IMR-90 (cell line): ENCODE results near the gene F12. TPM values are rescaled to one million over a fixed set of nuclear protein-coding genes. Genes with fewer than 3 reads are reported as not detected.

ENCODE experiments used
- ATAC-seq: fragments of 200-7000 bp; cut with Tn5 transposase; 2 replicates; pipeline ENCODE4 v1.9.1; 2020; ENCODE audit warnings: low read depth, mild to moderate bottlenecking, moderate library complexity
- BruUV-seq: library from RNA; stranded (reverse); fragments of 400-500 nt; replicated peaks from 2 replicates; lab custom pipeline; 2021; lab: Mats Ljungman, UMichigan
- CTCF ChIA-PET: fragments of 300-600 bp; formaldehyde crosslinking; extraction: SDS; loops from one replicate; lab custom pipeline; 2021; ENCODE audit warnings: antibody characterized with exemption; lab: Yijun Ruan, JAX
- POLR2A ChIA-PET: fragments of 300-600 bp; sonication (Branson Sonifier 250); formaldehyde crosslinking; loops from one replicate; lab custom pipeline; 2022; ENCODE audit warnings: antibody characterized with exemption; ENCODE audit not compliant: unreplicated experiment; lab: Charles Lee
- DNase-seq: peaks from one replicate; pipeline ENCODE4 v3.0.0; 2013
- H2AFZ ChIP-seq: replicated peaks from 2 replicates; pipeline ENCODE3; 2013; ENCODE audit warnings: low read length, mild to moderate bottlenecking; ENCODE audit not compliant: poor library complexity
- H2AK5ac ChIP-seq: 2 replicates; pipeline ENCODE4 v1.6.1; 2013; ENCODE audit warnings: low read depth, low read length, inconsistent platforms
- H2AK9ac ChIP-seq: replicated peaks from 2 replicates; pipeline ENCODE3; 2013; ENCODE audit warnings: mild to moderate bottlenecking, low read depth, low read length, moderate library complexity; ENCODE audit not compliant: poor library complexity
- H2BK120ac ChIP-seq: 2 replicates; pipeline ENCODE4 v1.6.1; 2013; ENCODE audit warnings: low read depth, low read length, inconsistent platforms
- H2BK15ac ChIP-seq: 3 replicates; pipeline ENCODE4 v1.6.1; 2013; ENCODE audit warnings: low read depth, low read length, inconsistent platforms
- H2BK20ac ChIP-seq: 2 replicates; pipeline ENCODE4 v1.6.1; 2013; ENCODE audit warnings: low read depth, mild to moderate bottlenecking, inconsistent platforms, low read length, moderate library complexity
- H2BK5ac ChIP-seq: 2 replicates; pipeline ENCODE4 v1.6.1; 2013; ENCODE audit warnings: mild to moderate bottlenecking, low read depth, low read length, inconsistent platforms; ENCODE audit not compliant: poor library complexity, severe bottlenecking
- H3K14ac ChIP-seq: replicated peaks from 2 replicates; pipeline ENCODE4 v1.6.1; 2013; ENCODE audit warnings: low read depth, low read length, inconsistent platforms
- H3K18ac ChIP-seq: 2 replicates; pipeline ENCODE4 v1.6.1; 2013; ENCODE audit warnings: low read depth, low read length, control low read depth
- H3K23ac ChIP-seq: 2 replicates; pipeline ENCODE4 v1.6.1; 2013; ENCODE audit warnings: low read depth, low read length, inconsistent platforms
- H3K27ac ChIP-seq: 2 replicates; pipeline ENCODE4 v1.5.1; 2013; ENCODE audit warnings: mild to moderate bottlenecking, control low read depth, low read length; ENCODE audit not compliant: insufficient read depth
- H3K27me3 ChIP-seq: 2 replicates; pipeline ENCODE4 v1.6.1; 2013; ENCODE audit warnings: low read length; ENCODE audit not compliant: control insufficient read depth, insufficient read depth
- H3K36me3 ChIP-seq: 2 replicates; pipeline ENCODE4 v1.6.1; 2013; ENCODE audit warnings: low read length, mixed read lengths; ENCODE audit not compliant: control insufficient read depth, insufficient read depth
- H3K4ac ChIP-seq: 2 replicates; pipeline ENCODE4 v1.6.1; 2013; ENCODE audit warnings: low read depth, low read length, inconsistent platforms
- H3K4me1 ChIP-seq: 2 replicates; pipeline ENCODE4 v1.6.1; 2013; ENCODE audit warnings: low read length, mixed read lengths; ENCODE audit not compliant: control insufficient read depth, insufficient read depth
- H3K4me2 ChIP-seq: 2 replicates; pipeline ENCODE4 v1.6.1; 2013; ENCODE audit warnings: low read depth, mild to moderate bottlenecking, control low read depth, low read length, moderate library complexity
- H3K4me3 ChIP-seq: 2 replicates; pipeline ENCODE4 v1.5.1; 2013; ENCODE audit warnings: low read depth, mild to moderate bottlenecking, control low read depth, low read length, moderate library complexity; ENCODE audit not compliant: insufficient read depth
- H3K56ac ChIP-seq: 2 replicates; pipeline ENCODE4 v1.6.1; 2013; ENCODE audit warnings: low read length, inconsistent platforms; ENCODE audit not compliant: insufficient read depth; ENCODE audit errors: extremely low read depth
- H3K79me1 ChIP-seq, 2 experiments: 2 replicates each; pipeline ENCODE4 v1.6.1; 2013; ENCODE audit warnings: low read length in 2 of 2, inconsistent platforms in 1 of 2, low read depth in 1 of 2
- H3K9ac ChIP-seq: 2 replicates; pipeline ENCODE4 v1.6.1; 2013; ENCODE audit warnings: low read depth, low read length, control low read depth
- H3K9me1 ChIP-seq: 2 replicates; pipeline ENCODE4 v1.6.1; 2013; ENCODE audit warnings: low read length, inconsistent platforms; ENCODE audit not compliant: insufficient read depth
- H3K9me3 ChIP-seq: 2 replicates; pipeline ENCODE4 v1.6.1; 2013; ENCODE audit warnings: low read length; ENCODE audit not compliant: control insufficient read depth, insufficient read depth
- H4K20me1 ChIP-seq: 2 replicates; pipeline ENCODE4 v1.6.1; 2013; ENCODE audit warnings: low read length, inconsistent platforms; ENCODE audit not compliant: insufficient read depth
- H4K5ac ChIP-seq: 2 replicates; pipeline ENCODE4 v1.6.1; 2013; ENCODE audit warnings: mild to moderate bottlenecking, low read depth, low read length, control low read depth
- H4K8ac ChIP-seq, 2 experiments: 2 replicates each; pipeline ENCODE4 v1.6.1; 2013; ENCODE audit warnings: low read depth in 2 of 2, low read length in 2 of 2, control low read depth in 1 of 2, inconsistent platforms in 1 of 2
- H4K91ac ChIP-seq: 2 replicates; pipeline ENCODE4 v1.6.1; 2013; ENCODE audit warnings: low read depth, low read length, inconsistent platforms; ENCODE audit not compliant: insufficient read depth
- BHLHE40 ChIP-seq: fragments of 150-350 bp; IDR thresholded peaks from 2 replicates; pipeline ENCODE4 v1.6.1; 2016; ENCODE audit warnings: mild to moderate bottlenecking, low read depth, low read length
- CEBPB ChIP-seq: IDR thresholded peaks from 2 replicates; pipeline ENCODE4 v1.6.1; 2012; ENCODE audit warnings: low read depth, low read length, improper control_type of control experiment
- CHD1 ChIP-seq: IDR thresholded peaks from 2 replicates; pipeline ENCODE4 v1.6.1; 2012; ENCODE audit warnings: low read depth, low read length, improper control_type of control experiment
- CTCF ChIP-seq: conservative IDR thresholded peaks from 2 replicates; pipeline ENCODE4 v1.5.1; 2012; ENCODE audit warnings: mild to moderate bottlenecking, low read depth, low read length, improper control_type of control experiment
- ELK1 ChIP-seq: fragments of 150-350 bp; IDR thresholded peaks from 2 replicates; pipeline ENCODE4 v1.6.1; 2016; ENCODE audit warnings: low read depth, mild to moderate bottlenecking, low read length, moderate library complexity, borderline replicate concordance
- FOS ChIP-seq: fragments of 150-350 bp; IDR thresholded peaks from 2 replicates; pipeline ENCODE4 v1.6.1; 2016; ENCODE audit warnings: low read depth, low read length
- MAFK ChIP-seq: IDR thresholded peaks from 2 replicates; pipeline ENCODE4 v1.6.1; 2012; ENCODE audit warnings: low read depth, low read length, improper control_type of control experiment
- MAZ ChIP-seq: IDR thresholded peaks from 2 replicates; pipeline ENCODE4 v1.6.1; 2012; ENCODE audit warnings: low read depth, mild to moderate bottlenecking, low read length, improper control_type of control experiment, moderate library complexity, borderline replicate concordance
- MXI1 ChIP-seq: IDR thresholded peaks from 2 replicates; pipeline ENCODE4 v1.6.1; 2012; ENCODE audit warnings: low read depth, mild to moderate bottlenecking, low read length, moderate library complexity, borderline replicate concordance
- NFE2L2 ChIP-seq: fragments of 150-350 bp; IDR thresholded peaks from 2 replicates; pipeline ENCODE4 v1.6.1; 2016; ENCODE audit warnings: low read depth, mild to moderate bottlenecking, low read length
- POLR2A ChIP-seq: IDR thresholded peaks from 2 replicates; pipeline ENCODE4 v1.6.1; 2012; ENCODE audit warnings: mild to moderate bottlenecking, low read depth, low read length
- RAD21 ChIP-seq: IDR thresholded peaks from 2 replicates; pipeline ENCODE4 v1.6.1; 2012; ENCODE audit warnings: low read length, improper control_type of control experiment
- RCOR1 ChIP-seq: IDR thresholded peaks from 2 replicates; pipeline ENCODE4 v1.6.1; 2012; ENCODE audit warnings: mild to moderate bottlenecking, low read length, improper control_type of control experiment; ENCODE audit not compliant: insufficient replicate concordance
- RFX5 ChIP-seq: IDR thresholded peaks from 2 replicates; pipeline ENCODE4 v1.8.0; 2012; ENCODE audit warnings: low read depth, mild to moderate bottlenecking, low read length, moderate library complexity
- SMC3 ChIP-seq: fragments of 150-350 bp; IDR thresholded peaks from 2 replicates; pipeline ENCODE4 v1.6.1; 2016; ENCODE audit warnings: low read depth, mild to moderate bottlenecking, antibody characterized with exemption, low read length, moderate library complexity
- USF2 ChIP-seq: fragments of 150-350 bp; IDR thresholded peaks from 2 replicates; pipeline ENCODE4 v1.6.1; 2017; ENCODE audit warnings: mild to moderate bottlenecking, antibody characterized with exemption, low read length, low read depth
- WGBS, 2 experiments: methylation state at CpG; one replicate each; pipeline versions ENCODE4 v1.1.5 to v1.1.7; 2013; ENCODE audit warnings: missing lambda C conversion rate in 2 of 2; ENCODE audit not compliant: insufficient read length in 1 of 2; ENCODE audit errors: extremely low coverage in 2 of 2; 5-methylcytosine and 5-hydroxymethylcytosine counted together
- dilution Hi-C: fragments of 300-500 bp; cut with HindIII; formaldehyde crosslinking; loops from one replicate; pipeline ENCODE4 v1.14.3; 2018; ENCODE audit warnings: low sequenced_read_pairs; ENCODE audit not compliant: unreplicated experiment
- in situ Hi-C: fragments of 300-500 bp; cut with MboI; formaldehyde crosslinking; loops from 3 replicates; pipeline ENCODE4 v1.14.3; 2019; ENCODE audit warnings: low sequenced_read_pairs, inconsistent platforms, mixed read lengths
- intact Hi-C: fragments of 100-400 bp; cut with micrococcal nuclease; formaldehyde crosslinking; loops from 2 replicates; pipeline ENCODE4 v1.10.0; 2022
- polyA plus RNA-seq, 3 experiments: library from polyadenylated mRNA; depleted of rRNA; stranded (reverse); fragments of >200 nt; gene quantifications; 2 replicates each; pipeline ENCODE4 v1.2.3, GENCODE V29; 2012; ENCODE audit warnings: low replicate concordance in 1 of 3
- total RNA-seq: library from RNA; depleted of rRNA; stranded (reverse); fragments of >200 nt; gene quantifications from 2 replicates; pipeline ENCODE4 v1.2.3, GENCODE V29; 2012

Gene F12
- total and polyA plus RNA-seq, 2 of the 4 experiments (the other 2 are of a cell fraction) = 0.36 to 1.2 TPM

- H3K56ac ChIP-seq = no peak overlapping the region
- WGBS, 2 experiments = 0% methylated on average over 1 of the region's 6 CpGs; no CpG with 5 or more reads in 1 of the 2 experiments
Observed at GRCh38 chr5:177359451-177359851, 49.9 kb downstream of the F12 start.

More at GRCh38 chr5:177359451-177359851, 49.9 kb downstream of the F12 start:
- no peaks in the 10 kb centered on the region for H4K20me1 ChIP-seq
- H2AFZ ChIP-seq = no peak overlapping the region
- no peak overlapping the region for H2AK5ac ChIP-seq
- H3K27ac ChIP-seq = no peak overlapping the region
- no peak overlapping the region for H3K23ac ChIP-seq
- POLR2A ChIA-PET = no interaction called here
- CTCF ChIA-PET = no interaction called here
- H3K18ac ChIP-seq = no peak overlapping the region
- no peak for TF ChIP-seq POLR2A
- TF ChIP-seq FOS = no peak
- no peak for TF ChIP-seq MAFK
- no peak for TF ChIP-seq BHLHE40
- TF ChIP-seq CEBPB = no peak
- TF ChIP-seq USF2 = no peak
- no peak for TF ChIP-seq MAZ
- no peak for TF ChIP-seq SMC3
- no peak for TF ChIP-seq NFE2L2
- TF ChIP-seq RCOR1 = no peak
- TF ChIP-seq RFX5 = no peak
- no peak for TF ChIP-seq RAD21
- no peak for TF ChIP-seq CHD1
- TF ChIP-seq CTCF = no peak
- no peak for TF ChIP-seq MXI1
- TF ChIP-seq ELK1 = no peak
- no peak overlapping the region for H2AK9ac ChIP-seq
- ATAC-seq (no peak), DNase-seq (no peak)
- H3K4me1 ChIP-seq = no peaks in the 10 kb centered on the region
- no peaks in the 10 kb centered on the region for H3K79me1 ChIP-seq
- H2BK5ac ChIP-seq = no peak overlapping the region
- H3K4me3 ChIP-seq = no peak overlapping the region
- no peaks in the 10 kb centered on the region for H3K9me1 ChIP-seq
- H3K14ac ChIP-seq = no peak overlapping the region
- H3K4ac ChIP-seq = no peak overlapping the region
- H3K4me2 ChIP-seq = no peak overlapping the region
- dilution Hi-C loops (no loop called here), intact Hi-C loops (no loop called here), in situ Hi-C loops (no loop called here)
- no peak overlapping the region for H3K9ac ChIP-seq
- H3K36me3 ChIP-seq = no peaks in the 10 kb centered on the region
- BruUV-seq = no TSS peak
- H2BK20ac ChIP-seq = no peak overlapping the region
- no peak overlapping the region for H4K5ac ChIP-seq
- H2BK15ac ChIP-seq = no peak overlapping the region
- no peak overlapping the region for H4K91ac ChIP-seq
- no peak overlapping the region for H2BK120ac ChIP-seq
- H3K27me3 ChIP-seq = peaks cover 26% of the 10 kb centered on the region
- H3K9me3 ChIP-seq = peaks cover 2% of the 10 kb centered on the region; the same call in 1 of the 2 replicates
- H4K8ac ChIP-seq = no peak overlapping the region
